Vagina (tissue), 2 donors: Measurements from ENCODE around the gene RPL36A. TPM values are rescaled to one million over a fixed set of nuclear protein-coding genes. Genes with fewer than 3 reads are reported as not detected.
A peak's percentile ranks its signal among the peaks of the same experiment; 100 is the strongest.

Experiments used
- DNase-seq, 2 donors: peaks; one replicate each; pipeline ENCODE4 v3.0.0-alpha.2; 2017; ENCODE audit errors: extremely low spot score in 2 of 2
- H3K27ac ChIP-seq: fragments of 200-600 bp; sonication (generic); one replicate; pipeline ENCODE4 v1.5.1; 2019
- H3K27me3 ChIP-seq: fragments of 200-600 bp; sonication (generic); one replicate; pipeline ENCODE4 v1.5.1; 2019
- H3K36me3 ChIP-seq, 2 donors: fragments of 200-600 bp; sonication (generic); one replicate each; pipeline ENCODE4 v1.5.1; 2017 to 2019
- H3K4me1 ChIP-seq: fragments of 200-600 bp; sonication (generic); one replicate; pipeline ENCODE4 v1.5.1; 2019
- H3K4me3 ChIP-seq, 2 donors: fragments of 200-600 bp; sonication (generic); 1 replicate in 1 of 2; 2 replicates in 1 of 2; pipeline ENCODE4 v1.5.1; 2016 to 2019
- H3K9me3 ChIP-seq: fragments of 200-600 bp; sonication (generic); one replicate; pipeline ENCODE4 v1.5.1; 2019
- POLR2A ChIP-seq, 2 donors: fragments of 450-650 bp; IDR thresholded peaks; one replicate each; pipeline ENCODE4 v1.6.1; 2017; ENCODE audit warnings: antibody characterized with exemption in 2 of 2, mild to moderate bottlenecking in 2 of 2, moderate library complexity in 2 of 2
- POLR2AphosphoS5 ChIP-seq, 2 donors: sonication (generic); formaldehyde crosslinking; IDR thresholded peaks; one replicate each; pipeline ENCODE4 v1.9.0; 2017; ENCODE audit warnings: antibody characterized with exemption in 2 of 2, mild to moderate bottlenecking in 2 of 2, low read depth in 1 of 2; ENCODE audit not compliant: insufficient read depth in 1 of 2
- intact Hi-C: fragments of 100-400 bp; cut with DNase I; formaldehyde crosslinking; loops from one replicate; pipeline ENCODE4 v1.15.1; 2023
- total RNA-seq: library from RNA; depleted of rRNA; stranded (reverse); fragments of >200 nt; gene quantifications from one replicate; pipeline ENCODE4 v1.2.3, GENCODE V29; 2016
- TF ChIP-seq, protein P1 (sequence below), 3 experiments: fragments of 450-650 bp in 2 of 3; fragments of 200-600 bp in 1 of 3; sonication (generic) in 1 of 3; IDR thresholded peaks; one replicate each; pipeline ENCODE4 v1.5.1; 2017 to 2019; ENCODE audit warnings: antibody characterized with exemption in 3 of 3, mild to moderate bottlenecking in 2 of 3, moderate library complexity in 2 of 3

RPL36A gene
- total RNA-seq, 1 donor from 2014 or later = 514 TPM

DNA sequence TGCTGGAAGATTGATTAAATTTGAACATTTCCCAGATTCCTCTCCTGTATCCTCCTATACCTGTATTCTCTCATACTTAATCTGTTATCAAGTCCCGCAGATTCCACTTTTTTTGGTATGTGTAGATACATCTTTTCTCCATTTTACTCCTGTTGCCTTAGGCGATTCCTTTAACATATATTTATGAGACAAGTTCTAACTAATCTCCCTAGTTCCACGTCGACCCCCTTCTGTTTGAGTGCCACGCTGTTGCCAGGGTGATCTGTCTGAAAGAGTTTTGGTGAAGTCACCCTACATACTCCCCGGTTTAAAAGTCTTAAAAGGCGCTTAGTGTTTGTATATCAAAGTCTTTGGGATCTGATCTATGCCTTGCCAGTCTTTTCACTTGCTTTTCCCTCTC lies 19.6 kb downstream of the RPL36A start:
- intact Hi-C loops = loop anchor here (10.0 kb wide), 1 partner anchor 144 kb away; the partner anchor contains the start of gene ARMCX1
- Histone ChIP-seq H3K36me3 (no peaks in the 10 kb centered on the region), H3K27ac (peak overlapping the region; percentile 25), H3K4me3 (no peak overlapping the region), H3K9me3 (no peaks in the 10 kb centered on the region), H3K4me1 (peaks cover 16% of the 10 kb centered on the region), H3K27me3 (no peaks in the 10 kb centered on the region)
- TF ChIP-seq POLR2AphosphoS5 (IDR thresholded peaks at IDR 0.05; ENCODE audit: insufficient read depth in 1 of 2, low read depth in 1 of 2) = no peak
- TF ChIP-seq, protein P1, sequence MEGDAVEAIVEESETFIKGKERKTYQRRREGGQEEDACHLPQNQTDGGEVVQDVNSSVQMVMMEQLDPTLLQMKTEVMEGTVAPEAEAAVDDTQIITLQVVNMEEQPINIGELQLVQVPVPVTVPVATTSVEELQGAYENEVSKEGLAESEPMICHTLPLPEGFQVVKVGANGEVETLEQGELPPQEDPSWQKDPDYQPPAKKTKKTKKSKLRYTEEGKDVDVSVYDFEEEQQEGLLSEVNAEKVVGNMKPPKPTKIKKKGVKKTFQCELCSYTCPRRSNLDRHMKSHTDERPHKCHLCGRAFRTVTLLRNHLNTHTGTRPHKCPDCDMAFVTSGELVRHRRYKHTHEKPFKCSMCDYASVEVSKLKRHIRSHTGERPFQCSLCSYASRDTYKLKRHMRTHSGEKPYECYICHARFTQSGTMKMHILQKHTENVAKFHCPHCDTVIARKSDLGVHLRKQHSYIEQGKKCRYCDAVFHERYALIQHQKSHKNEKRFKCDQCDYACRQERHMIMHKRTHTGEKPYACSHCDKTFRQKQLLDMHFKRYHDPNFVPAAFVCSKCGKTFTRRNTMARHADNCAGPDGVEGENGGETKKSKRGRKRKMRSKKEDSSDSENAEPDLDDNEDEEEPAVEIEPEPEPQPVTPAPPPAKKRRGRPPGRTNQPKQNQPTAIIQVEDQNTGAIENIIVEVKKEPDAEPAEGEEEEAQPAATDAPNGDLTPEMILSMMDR (IDR thresholded peaks at IDR 0.05) = no peak
- no peak for TF ChIP-seq POLR2A (IDR thresholded peaks at IDR 0.05)
- DNase-seq = no peak

DNA sequence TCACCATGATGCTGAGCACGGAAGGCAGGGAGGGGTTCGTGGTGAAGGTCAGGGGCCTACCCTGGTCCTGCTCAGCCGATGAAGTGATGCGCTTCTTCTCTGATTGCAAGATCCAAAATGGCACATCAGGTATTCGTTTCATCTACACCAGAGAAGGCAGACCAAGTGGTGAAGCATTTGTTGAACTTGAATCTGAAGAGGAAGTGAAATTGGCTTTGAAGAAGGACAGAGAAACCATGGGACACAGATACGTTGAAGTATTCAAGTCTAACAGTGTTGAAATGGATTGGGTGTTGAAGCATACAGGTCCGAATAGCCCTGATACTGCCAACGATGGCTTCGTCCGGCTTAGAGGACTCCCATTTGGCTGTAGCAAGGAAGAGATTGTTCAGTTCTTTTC lies 21.2 kb downstream of the RPL36A start:
- no peaks in the 10 kb centered on the region for H3K27me3 ChIP-seq
- H3K36me3 ChIP-seq = no peaks in the 10 kb centered on the region
- peaks cover 12% of the 10 kb centered on the region for H3K4me1 ChIP-seq

DNA sequence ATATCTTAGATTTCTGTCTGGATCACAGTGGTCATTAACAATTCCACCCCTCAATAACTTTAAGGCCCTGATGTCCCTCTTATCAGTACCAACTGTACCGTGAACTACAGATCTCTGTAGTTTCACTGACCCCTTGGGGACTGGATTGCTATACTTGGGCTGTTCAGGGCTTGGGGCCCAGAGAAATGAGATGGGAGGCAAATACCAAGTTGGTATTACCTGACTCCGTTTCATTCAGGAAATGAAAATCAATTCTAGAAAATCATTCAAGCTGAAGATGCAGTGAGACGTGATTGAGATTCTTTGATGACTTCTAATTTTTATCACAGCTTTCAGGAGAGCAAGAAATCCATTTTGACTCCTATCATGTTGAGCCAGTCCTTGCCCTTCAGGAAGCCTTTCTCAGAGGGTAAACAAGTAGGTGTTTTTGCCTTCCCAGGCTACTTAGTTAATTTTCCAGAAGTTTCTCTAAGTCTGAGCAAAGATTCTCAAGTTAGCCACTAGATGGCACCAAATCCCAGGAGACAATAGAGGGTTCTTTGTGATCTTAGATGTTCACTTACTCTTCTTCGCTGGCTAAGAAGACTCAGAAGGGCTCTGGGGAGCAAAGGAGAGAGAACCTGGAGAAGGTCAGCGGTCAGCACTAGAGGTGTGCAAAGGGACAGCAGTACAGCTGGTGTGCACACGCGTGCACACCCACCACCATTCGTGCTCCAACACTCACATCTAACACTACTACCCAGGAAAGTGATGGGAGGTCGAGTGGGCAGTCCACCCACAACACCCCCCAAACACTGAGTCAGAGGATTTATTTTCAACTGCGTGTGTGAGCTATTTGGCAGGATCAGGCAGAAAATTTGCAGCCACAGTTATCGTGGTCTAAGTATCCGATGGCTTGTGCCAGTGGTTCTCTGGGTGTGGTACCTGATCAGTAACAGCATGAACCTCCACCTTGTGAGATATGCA lies 24.7 kb downstream of the RPL36A start:
- Histone ChIP-seq H3K27me3 (no peaks in the 10 kb centered on the region), H3K4me1 (peaks cover 20% of the 10 kb centered on the region), H3K27ac (peak overlapping the region; percentile 92), H3K4me3 (no peak overlapping the region), H3K9me3 (no peaks in the 10 kb centered on the region), H3K36me3 (no peaks in the 10 kb centered on the region)
- TF ChIP-seq POLR2A (IDR thresholded peaks at IDR 0.05) = no peak
- peak; percentile 32 to 75 for TF ChIP-seq POLR2AphosphoS5 (IDR thresholded peaks at IDR 0.05; ENCODE audit: insufficient read depth in 1 of 2, low read depth in 1 of 2)
- TF ChIP-seq, protein P1 (IDR thresholded peaks at IDR 0.05) = peak; percentile 56 to 73 (median 59)
- no peak for DNase-seq
- intact Hi-C loops = loop anchor here (10.0 kb wide), 1 partner anchor 139 kb away; the partner anchor contains the start of gene ARMCX1

More for the DNA sequence above, 21.2 kb downstream of the RPL36A start:
- H3K4me3 ChIP-seq = no peak overlapping the region
- intact Hi-C loops = loop anchor here (10.0 kb wide), 1 partner anchor 143 kb away; the partner anchor contains the start of gene ARMCX1
- DNase-seq = no peak
- no peak for TF ChIP-seq POLR2AphosphoS5 (IDR thresholded peaks at IDR 0.05; ENCODE audit: insufficient read depth in 1 of 2, low read depth in 1 of 2)
- TF ChIP-seq, protein P1 (IDR thresholded peaks at IDR 0.05) = no peak
- TF ChIP-seq POLR2A (IDR thresholded peaks at IDR 0.05) = no peak
- no peak overlapping the region for H3K27ac ChIP-seq
- H3K9me3 ChIP-seq = no peaks in the 10 kb centered on the region

DNA sequence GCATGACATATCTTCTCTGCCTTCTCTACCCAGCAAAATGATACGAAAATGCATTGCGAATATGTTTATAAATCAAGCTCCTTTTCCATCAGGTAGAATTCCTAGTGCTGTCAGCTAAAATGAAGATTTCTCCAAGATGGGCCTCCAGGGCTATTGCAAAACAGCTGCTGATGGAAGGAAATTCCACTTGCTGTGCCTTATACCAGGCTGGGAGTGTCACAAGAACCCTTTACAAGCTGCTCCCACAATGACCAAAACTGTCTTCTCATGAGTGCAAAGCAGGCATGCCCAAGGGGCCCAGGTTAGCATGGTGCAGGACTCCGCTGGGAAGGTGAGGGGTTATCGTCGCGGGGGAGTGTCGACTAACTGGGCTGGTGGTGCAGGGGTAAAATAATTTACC lies 25.9 kb downstream of the RPL36A start:
- Histone ChIP-seq H3K9me3 (no peaks in the 10 kb centered on the region), H3K4me1 (peaks cover 15% of the 10 kb centered on the region), H3K4me3 (no peak overlapping the region), H3K36me3 (no peaks in the 10 kb centered on the region), H3K27me3 (no peaks in the 10 kb centered on the region), H3K27ac (peak overlapping the region; percentile 92)
- TF ChIP-seq POLR2AphosphoS5 (IDR thresholded peaks at IDR 0.05; ENCODE audit: insufficient read depth in 1 of 2, low read depth in 1 of 2) = no peak
- TF ChIP-seq, protein P1 (IDR thresholded peaks at IDR 0.05) = no peak
- no peak for DNase-seq
- intact Hi-C loops = loop anchor here (10.0 kb wide), 1 partner anchor 138 kb away; the partner anchor contains the start of gene ARMCX1
